ENCODE results near the gene NELL1.

The NELL1 gene

GRCh38 chr11:21456186-21456585, 786.8 kb downstream of the NELL1 start:
- DNase-seq = no peak

GRCh38 chr11:21460082-21460481, 790.7 kb downstream of the NELL1 start:
- no peak for DNase-seq

- DNase-seq = no peak
Measured at GRCh38 chr11:21461701-21462100, 792.3 kb downstream of the NELL1 start.

GRCh38 chr11:21464601-21465193, 795.3 kb downstream of the NELL1 start:
- DNase-seq = no peak

GRCh38 chr11:21465203-21465602, 795.8 kb downstream of the NELL1 start:
- DNase-seq = no peak

- no peak for DNase-seq
Measured at GRCh38 chr11:21465920-21466319, 796.5 kb downstream of the NELL1 start.

GRCh38 chr11:21470521-21470920, 801.1 kb downstream of the NELL1 start:
- no peak for DNase-seq

- no peak for DNase-seq
Measured at GRCh38 chr11:21472261-21472660, 802.9 kb downstream of the NELL1 start.

- DNase-seq = no peak
Measured at GRCh38 chr11:21474529-21474928, 805.1 kb downstream of the NELL1 start.

GRCh38 chr11:21475276-21475675, 805.9 kb downstream of the NELL1 start:
- no peak for DNase-seq

GRCh38 chr11:21476588-21476987, 807.2 kb downstream of the NELL1 start:
- DNase-seq = no peak

- no peak for DNase-seq
Measured at GRCh38 chr11:21480240-21480639, 810.9 kb downstream of the NELL1 start.

GRCh38 chr11:21481255-21481654, 811.9 kb downstream of the NELL1 start:
- DNase-seq = no peak

GRCh38 chr11:21484039-21484438, 814.7 kb downstream of the NELL1 start:
- no peak for DNase-seq

- no peak for DNase-seq
Measured at GRCh38 chr11:21485006-21485405, 815.6 kb downstream of the NELL1 start.

- no peak for DNase-seq
Measured at GRCh38 chr11:21485426-21485825, 816.0 kb downstream of the NELL1 start.

GRCh38 chr11:21489416-21490115, 820.2 kb downstream of the NELL1 start:
- DNase-seq = no peak

GRCh38 chr11:21492931-21493330, 823.5 kb downstream of the NELL1 start:
- no peak for DNase-seq

- no peak for DNase-seq
Measured at GRCh38 chr11:21494946-21495345, 825.6 kb downstream of the NELL1 start.

GRCh38 chr11:21495879-21496278, 826.5 kb downstream of the NELL1 start:
- no peak for DNase-seq

- DNase-seq = no peak
Measured at GRCh38 chr11:21501245-21501644, 831.9 kb downstream of the NELL1 start.

GRCh38 chr11:21505070-21505469, 835.7 kb downstream of the NELL1 start:
- DNase-seq = no peak

- DNase-seq = peak; percentile 58
Measured at GRCh38 chr11:21511835-21512440, 842.6 kb downstream of the NELL1 start.

- DNase-seq = no peak
Measured at GRCh38 chr11:21514316-21514715, 844.9 kb downstream of the NELL1 start.

GRCh38 chr11:21520244-21520643, 850.9 kb downstream of the NELL1 start:
- DNase-seq = no peak

Data from stimulated activated CD4-positive, alpha-beta T cell treated with anti-CD3 and anti-CD28 coated beads, Interleukin-15, amount 100 ng/mL, for 24 hours (primary cell).